Middle frontal gyrus (tissue), 1 donor: ENCODE measurements around the gene PIWIL1.

Experiments
- DNase-seq: peaks from one replicate; pipeline ENCODE4 v3.0.0-alpha.2; 2015; ENCODE audit warnings: low spot score; ENCODE audit errors: extremely low spot score

Gene PIWIL1

DNA sequence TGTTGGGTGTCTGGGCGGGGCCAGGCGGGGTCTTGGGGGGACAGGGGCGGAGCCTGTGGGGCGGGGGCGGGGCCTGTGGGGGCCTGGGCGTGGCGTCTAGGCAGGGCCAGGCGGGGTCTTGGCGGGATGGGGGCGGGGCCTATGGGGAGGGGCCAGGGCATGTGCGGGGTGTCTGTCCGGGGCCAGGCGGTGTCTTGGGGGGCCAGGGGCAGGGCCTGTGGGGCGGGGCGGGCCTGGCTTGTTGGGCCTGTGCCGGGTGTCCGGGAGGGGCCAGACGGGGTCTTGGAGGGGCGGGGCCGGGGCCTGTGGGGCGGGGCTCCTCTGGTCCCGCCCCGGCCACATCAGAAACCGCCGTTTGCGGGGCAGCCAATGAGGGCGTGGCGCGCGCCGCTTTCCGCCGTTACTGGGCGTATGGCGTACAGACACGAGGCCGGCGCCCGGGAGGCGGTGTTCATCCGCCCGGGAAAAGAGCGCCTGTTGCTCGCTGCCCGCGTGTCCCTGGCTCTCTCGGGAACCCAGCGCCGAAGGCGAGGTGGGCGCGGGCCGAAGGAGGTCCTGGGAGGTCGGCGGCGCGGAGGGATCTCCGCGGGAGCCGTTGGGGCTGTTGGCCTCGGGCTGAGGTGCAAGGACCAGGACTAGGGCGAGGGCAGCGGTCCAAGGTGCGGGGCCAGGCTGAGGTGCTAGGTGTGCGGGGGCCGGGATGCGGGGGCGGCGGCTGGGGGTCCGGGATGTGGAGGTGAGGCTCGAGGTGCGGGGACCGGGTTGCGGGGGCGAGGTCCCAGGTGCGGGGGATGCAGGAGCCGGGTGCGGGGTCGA is at the start of gene PIWIL1:
TSS of gene PIWIL1 (plus strand) at position 400 of the 816 bp plus-strand sequence. CDS start 4,705 bp downstream, outside the sequence.
- no peak for DNase-seq

DNA sequence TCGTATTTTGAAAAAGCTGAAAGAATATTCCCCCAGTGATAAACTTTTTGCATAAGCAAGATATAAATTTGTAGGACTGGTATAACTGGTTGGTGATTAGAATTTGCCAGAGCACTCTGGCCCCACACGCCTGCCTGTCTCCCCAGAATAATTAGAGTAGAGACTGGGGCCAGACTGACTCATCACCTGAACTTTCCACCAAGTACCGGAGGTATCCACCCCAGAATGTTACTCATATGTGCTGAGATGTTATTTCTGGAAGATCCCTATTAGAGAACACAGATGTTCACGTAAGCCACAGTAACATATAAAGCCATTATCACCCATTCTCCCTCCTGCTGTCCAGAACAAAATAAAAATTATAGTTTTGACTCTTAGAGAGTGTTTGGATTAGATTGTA is 49.5 kb upstream of the PIWIL1 start:
- no peak for DNase-seq

DNA sequence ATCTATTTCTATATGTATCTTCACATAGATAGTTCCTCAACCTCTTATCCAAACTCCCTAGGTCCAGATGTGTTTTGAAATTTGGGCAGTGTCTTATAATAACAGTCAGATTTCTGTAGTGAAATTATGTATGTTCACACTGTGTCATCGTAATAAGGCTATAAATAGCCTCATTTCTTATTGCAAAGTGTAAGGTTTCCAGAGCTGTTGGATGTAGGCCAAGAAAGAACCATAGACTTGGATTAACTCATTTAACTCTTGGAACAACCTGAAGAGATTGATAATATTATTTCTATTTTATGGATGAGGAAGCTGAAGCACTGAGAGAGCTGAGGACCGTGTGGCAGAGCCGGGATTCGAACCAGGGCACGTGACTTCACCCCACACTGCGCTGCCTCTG is 49.0 kb upstream of the PIWIL1 start:
- no peak for DNase-seq

DNA sequence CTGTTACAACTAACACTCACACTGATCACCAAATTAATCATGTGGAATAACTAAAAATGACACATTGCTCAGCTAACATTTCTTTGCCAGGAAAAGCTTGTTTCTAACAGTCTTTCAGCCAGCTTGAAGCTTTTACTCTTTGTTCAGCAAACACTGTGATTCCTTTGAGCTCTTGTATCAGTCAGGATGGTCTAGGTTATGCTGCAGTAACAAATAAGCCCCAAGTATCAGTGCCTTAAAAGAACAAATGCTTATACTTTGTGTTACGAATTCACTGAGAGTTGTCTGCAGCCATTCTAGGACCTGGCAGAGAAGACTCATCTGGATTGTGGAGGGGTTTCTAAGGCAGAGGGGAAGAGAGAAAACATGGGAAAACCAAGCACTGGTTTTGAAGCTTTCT is 47.6 kb upstream of the PIWIL1 start:
- DNase-seq = no peak

DNA sequence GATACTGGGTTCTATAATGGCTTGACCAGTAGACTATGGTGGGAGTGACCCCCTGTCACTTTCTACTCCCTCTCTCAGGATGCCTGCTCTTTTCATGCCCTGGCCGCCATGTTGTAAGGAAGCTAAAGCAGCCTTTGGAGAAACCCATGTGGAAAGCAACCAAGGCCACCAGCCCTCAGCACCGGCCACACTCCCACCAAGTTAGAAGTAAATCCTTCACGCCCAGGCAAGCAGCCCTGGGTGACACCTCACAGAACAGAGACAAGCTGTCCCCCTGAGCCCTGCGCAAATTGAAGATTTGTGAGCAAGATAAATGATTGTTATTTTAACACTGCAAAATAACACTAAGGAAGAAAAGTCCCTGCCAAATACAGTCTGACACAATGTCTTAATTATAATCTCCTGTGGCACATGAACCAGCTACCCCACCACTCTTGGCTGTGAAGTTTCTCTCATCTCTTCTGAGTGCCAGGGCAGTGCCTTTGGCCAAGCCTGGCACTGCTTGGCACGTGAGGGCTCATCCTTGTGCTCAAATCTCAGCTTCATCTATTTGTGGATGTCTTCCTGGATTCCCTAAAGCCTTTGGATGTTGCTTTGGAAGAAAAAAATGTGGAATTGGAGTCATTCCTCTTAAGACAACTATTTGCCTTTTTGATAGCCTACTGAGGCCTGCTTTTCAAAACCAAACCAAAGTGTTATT is 39.2 kb upstream of the PIWIL1 start:
- no peak for DNase-seq

DNA sequence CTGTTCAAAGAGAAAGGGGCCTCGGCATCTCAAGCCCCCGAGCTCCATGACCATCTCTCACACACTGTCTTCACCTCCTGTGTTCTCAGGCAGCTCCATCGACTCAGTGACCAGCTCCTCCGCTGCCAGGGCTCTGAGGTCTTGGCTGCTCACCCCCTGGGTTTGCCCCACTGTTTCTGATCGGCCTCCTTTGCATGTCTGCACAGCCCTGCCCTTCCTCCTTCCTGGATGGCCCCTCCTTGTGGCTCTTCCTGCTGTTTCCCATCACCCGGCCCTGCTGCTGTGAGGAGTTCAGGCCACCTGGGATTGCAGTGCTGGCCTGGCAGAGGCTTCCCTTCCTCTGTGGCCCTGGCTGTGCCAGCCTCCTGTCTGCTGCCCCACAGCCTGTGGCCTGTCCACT is 38.1 kb upstream of the PIWIL1 start:
- no peak for DNase-seq

DNA sequence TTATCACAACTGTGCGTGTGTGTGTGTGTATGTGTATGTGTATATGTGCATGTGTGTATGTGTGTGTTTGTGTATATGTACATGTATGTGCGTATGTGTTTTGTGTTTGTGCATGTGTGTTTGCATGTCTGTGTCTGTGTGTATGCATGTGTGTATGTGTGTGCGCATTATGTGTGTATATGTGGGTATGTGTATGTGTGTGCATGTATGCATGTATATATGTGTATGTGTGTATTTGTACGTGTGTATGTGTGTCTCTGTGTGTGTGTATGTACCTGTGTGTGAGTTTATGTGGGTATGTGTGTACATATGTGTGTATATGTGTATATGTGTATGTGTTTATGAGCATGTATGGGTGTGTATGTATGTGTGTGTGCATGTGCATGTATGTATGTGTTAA is 37.6 kb upstream of the PIWIL1 start:
- DNase-seq = no peak

DNA sequence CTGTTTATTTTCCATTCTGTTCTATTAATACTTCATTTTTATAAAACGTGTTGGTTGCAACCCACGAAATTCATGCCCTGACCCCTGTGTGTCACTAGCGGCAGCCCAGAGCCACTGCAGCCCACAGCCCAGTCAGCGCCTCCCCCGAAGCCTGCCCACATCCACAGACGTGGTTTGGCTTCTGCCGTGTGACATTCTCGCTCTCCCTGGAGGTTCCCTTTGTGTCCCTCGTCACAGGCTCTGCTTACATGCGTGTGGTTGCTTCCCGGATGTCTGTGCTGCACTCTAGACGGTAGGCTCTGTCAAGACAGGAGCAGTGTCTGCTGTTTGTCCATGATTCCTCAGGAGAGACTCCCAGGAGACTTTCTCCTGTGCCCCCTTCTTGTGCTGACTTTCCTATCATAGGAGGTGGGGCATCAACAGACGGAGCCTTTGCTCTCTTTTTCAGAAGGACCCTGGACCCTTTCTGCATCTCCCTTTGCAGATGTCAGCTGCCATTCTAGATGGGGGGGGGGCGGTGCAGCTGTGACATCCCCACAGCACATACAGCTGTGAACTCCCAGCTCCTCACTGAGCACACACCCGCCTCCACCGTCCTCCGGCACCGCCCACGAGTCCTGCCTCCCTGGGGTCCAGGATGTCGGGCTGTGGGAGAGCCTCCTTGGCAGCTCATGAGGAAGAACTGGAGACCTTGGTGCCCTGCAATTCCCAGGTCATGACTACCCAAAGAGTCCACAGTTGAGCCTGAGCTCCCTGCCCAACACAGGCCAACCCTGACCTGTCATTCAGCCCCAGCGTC is 36.8 kb upstream of the PIWIL1 start:
- no peak for DNase-seq

DNA sequence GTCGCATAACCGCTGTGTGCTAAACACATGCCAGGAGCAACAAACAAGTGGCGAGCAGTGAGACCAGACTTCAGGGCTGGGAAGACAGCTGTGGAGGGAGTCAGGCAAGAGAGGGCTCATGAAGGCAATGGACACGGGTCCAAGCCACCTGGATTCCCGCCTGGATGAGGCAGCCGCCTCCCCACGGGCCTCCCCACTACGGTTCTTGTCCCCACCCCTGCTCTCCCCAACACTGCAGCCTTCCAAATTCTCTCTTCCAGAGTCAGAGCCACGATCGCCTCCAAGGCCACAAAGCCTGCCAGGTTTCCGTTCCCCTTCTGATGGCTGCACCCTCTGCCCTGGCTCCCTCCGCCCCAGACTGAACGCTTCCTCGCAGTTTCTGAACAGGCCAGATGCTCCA is 36.1 kb upstream of the PIWIL1 start:
- no peak for DNase-seq

DNA sequence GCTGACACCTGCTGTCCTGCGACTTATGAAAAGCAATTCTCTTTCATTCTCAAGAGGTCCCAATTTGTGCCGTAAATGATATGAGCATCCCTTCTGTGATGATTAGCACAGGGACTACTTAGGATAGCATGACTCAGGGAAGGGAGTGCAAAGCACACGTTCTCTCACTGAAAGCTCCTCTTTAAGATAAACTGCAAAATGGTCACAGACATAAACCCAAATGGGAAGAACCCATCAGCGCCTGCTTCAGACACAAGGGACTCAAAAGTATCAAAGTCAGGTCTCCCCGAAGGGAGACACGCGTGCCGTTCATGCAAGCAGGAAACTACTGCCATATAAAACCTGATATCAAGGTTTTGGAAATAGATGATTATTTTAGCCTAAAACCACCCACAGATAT is 33.9 kb upstream of the PIWIL1 start:
- no peak for DNase-seq

DNA sequence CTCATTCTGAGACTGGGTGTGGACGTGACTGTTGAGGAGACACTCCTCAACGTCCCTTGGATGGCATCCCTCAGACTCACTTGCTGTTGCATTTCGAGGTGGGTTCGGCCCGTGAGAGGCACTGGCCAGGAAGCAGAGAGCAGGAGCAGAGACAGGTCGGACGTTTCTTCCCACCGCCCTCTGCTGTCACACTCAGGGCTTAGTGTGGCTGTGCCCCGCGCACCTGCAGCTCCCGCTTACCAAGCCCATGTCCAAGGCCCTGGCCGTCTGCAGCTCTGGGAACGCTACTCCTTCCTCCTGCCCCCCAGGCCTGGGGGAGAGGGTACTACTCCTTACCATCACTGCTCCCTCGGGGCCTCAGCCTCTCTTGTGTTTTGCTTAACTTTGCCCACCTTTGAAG is 29.8 kb upstream of the PIWIL1 start:
- no peak for DNase-seq

DNA sequence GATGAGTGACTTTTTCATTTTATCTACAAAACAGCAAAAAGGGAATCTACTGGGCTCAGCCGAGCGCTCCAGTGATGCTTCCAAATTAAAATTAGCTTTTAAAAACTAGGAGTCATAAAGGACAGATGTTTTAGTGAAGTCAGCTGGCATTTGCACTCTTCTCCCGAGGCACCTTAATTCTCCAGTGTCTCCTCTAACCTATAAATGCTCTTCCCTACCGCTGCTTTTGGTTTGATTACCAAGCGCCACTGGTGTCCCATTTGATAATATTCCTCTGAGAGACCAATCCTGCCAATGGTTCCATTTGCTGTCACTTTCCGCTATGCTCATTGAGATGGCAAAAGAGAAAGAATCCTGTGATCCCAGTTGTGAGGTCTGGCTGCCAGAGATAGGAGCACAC is 29.3 kb upstream of the PIWIL1 start:
- no peak for DNase-seq

DNA sequence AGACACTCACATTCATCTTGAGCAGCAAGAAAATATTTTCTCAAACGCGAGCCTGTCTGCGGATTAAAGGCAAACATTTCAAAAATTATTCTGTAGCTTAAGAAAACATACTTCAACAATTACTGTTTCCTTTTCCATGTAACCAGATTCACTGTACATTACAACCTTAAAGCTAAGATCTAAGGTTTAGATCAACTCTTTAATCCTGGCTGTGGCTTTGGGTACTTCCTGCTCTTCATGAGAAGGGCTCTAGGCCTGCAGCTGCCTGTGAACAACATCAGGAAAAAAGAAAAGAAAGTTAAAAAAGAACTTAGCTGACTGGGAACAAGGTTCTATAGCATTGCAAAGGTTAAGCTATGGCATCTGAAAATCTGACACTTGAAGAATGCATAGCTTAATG is 21.4 kb upstream of the PIWIL1 start:
- no peak for DNase-seq

DNA sequence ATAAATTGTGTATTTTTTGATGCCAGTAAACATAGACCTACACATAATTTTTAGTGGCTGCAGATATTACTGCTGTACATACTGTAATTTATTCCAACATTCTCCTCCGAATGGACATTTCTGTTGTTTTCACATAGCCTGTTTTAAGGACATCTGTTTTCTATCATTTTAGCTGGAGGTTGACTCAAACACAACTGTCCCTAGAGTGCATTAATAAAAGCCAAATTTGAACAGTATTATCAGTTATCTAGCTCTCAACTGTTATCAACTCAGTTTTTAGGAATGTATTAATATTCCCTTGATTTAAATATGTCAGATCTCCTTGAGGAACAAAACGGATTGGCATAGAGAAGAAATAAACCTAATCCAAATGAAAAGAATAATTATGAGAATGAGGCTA is 17.2 kb upstream of the PIWIL1 start:
- no peak for DNase-seq

DNA sequence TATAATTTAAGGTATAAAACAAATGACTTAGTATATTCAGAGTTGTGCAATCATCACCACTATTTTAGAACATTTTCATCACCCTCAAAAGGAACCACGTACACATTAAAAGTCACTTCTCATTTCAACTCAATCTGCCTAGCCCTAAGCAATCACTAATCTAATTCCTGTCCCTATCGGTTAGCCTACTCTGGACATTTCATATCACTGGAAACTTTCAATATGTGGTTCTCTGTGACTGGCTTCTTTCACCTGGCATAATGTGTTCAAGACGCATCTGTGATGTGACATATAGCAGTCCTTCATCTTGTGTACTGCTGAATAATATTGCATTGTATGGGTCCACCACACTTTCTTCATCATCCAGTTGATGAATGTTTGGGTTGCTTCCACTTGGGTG is 15.4 kb upstream of the PIWIL1 start:
- no peak for DNase-seq

DNA sequence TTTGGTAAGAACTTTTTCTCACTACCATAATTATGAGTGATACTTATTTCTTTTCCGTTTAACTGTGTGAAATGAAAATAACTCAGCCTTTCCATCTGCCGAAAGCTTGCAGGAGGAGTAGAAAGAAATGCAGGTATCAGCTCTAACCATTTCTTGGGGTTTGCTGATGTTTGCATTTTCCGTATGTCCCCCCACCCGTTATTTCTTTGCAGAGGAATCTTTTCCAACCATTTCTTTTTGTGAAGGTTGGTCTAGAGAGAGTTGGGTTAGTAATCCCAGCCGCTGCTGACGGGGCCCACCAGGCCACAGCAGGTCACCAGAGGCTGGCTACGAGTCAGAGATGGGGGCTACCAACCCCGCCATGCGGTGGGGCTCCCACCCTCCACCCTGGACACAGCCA is 7.0 kb upstream of the PIWIL1 start:
- no peak for DNase-seq

DNA sequence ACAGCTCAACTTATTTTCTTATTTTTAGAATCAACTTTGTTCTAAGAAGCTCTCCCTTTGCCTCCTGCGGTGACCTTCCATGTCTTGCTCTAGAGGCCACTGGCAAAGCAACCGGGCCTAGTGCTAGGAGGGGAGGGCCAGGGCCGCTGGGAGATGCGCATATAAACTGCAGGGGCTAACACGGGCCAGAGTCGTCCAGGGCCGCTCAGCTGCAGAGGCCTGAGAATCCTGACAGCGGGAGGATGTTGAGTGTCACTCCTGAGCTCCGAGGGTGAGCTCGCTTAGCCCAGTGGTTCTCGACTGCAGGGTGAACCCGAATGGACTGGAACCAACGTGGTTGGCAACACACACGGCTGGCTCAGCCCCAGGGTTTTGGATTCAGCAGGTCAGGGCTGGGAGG is 6.5 kb upstream of the PIWIL1 start:
- no peak for DNase-seq

DNA sequence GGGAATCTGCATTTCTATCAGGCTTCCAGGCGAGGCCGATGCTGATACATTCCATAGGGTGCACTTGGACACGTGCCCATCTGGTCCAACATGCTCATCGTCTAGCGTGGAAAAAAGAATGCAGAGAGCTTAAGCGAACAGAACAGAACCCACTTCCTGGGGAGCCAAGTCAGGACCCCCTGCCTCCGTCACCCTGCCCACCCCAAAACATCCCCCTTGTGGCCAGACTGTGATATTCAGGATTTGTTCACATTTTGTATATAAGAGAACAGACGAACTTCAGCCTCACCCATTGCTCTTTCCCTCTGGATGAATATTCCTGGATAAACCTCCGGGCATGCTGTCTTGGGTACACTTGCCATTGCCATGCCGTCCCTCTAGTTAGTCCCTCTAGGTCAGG is 4.3 kb upstream of the PIWIL1 start:
- no peak for DNase-seq

DNA sequence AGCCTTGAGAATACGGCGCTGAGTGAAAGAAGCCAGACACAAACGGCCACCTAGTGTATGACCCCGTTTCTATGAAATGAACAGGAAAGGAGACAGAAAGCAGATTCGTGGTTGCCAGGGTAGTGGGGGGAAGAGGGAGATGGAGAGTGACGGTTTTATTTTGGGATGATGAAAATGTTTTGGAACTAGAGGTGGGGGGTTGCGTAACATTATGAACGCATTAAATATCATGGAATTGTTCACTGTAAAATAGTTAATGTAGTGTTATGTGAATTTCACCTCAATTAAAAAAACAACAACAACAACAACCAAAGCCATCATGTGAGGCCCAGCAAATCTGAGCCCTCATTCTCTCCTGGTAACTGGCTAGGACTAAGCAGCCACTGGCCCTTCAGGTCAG is 3.3 kb upstream of the PIWIL1 start:
- DNase-seq = no peak

DNA sequence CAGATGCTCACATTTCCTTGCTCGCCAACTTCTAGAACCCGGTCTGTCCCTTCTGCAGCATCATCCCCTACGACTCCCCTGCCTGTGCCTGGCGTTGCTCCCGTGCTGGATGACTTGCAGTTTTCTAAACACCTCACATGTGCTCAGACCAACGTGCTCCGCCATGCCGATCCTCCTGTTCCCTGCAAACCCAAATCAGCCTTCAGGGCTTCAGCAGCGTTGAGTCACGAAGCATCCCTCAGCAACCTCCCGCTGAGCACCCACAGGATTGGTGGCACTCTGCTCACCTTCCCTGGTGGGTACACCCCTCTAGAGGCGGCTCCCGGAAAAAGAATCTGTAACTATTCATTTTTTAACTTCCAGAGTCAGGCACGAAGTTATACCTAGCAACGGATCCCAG is 2.8 kb upstream of the PIWIL1 start:
- DNase-seq = peak; percentile 5

DNA sequence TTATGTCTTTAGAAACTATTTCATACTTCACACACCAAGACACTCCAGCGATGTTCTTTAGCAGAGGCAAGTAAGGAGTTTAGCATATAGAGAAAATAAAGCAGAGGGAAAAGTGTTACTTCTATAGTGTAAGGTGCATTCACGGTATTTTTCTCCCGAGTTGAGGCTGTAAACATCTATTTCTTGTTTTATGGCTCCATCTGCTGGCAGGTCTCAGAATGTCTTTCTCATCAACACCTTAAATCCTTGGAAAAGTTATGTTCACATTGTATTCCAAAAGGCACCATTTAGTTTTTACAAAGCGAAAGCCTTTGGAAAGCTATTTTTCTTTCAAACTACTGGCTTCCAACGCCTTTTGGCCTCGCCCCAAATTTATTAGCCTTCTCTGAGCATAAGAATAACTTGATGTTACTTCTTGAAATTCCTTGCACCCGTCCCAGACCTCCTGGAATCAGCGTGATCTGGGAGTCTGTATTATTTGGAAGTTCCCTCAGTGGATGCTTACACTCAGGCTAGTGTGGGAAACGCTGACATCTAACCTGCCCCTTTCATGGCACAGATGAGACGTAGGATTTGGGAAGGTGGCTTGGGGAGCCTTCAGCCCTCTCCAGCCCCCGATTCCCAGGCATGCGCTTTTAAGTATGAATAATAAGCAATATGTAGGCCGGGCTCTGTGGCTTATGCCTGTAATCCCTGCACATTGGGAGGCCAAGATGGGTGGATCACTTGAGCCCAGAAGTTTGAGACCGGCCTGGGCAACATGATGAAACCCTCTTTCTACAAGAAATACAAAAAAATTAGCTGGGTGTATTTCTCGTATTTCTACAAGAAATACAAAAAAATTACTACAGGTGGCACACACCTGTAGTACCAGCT is 1.9 kb upstream of the PIWIL1 start:
- peak; percentile 69 for DNase-seq
